ENCODE data around the gene TLE6.

DNA sequence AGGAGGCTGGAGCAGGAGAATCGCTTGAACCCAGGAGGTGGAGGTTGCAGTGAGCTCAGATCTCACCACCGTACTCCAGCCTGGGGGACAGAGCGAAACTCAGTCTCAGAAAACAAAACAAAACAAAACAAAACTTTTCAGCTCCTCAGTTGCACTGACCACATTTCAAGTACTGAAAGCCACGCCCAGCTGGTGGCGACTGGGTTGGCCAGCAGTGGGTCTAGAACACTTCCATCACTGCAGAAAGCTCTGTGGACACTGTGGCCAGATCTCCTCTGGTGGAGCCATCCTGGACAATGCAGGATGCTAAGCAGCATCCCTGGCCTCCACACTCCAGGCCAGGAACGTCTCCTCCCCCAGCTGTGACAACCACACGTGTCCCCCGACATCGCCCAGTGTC, 30.6 kb downstream of the TLE6 start:
- TF ChIP-seq, protein P1, sequence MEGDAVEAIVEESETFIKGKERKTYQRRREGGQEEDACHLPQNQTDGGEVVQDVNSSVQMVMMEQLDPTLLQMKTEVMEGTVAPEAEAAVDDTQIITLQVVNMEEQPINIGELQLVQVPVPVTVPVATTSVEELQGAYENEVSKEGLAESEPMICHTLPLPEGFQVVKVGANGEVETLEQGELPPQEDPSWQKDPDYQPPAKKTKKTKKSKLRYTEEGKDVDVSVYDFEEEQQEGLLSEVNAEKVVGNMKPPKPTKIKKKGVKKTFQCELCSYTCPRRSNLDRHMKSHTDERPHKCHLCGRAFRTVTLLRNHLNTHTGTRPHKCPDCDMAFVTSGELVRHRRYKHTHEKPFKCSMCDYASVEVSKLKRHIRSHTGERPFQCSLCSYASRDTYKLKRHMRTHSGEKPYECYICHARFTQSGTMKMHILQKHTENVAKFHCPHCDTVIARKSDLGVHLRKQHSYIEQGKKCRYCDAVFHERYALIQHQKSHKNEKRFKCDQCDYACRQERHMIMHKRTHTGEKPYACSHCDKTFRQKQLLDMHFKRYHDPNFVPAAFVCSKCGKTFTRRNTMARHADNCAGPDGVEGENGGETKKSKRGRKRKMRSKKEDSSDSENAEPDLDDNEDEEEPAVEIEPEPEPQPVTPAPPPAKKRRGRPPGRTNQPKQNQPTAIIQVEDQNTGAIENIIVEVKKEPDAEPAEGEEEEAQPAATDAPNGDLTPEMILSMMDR (IDR thresholded peaks at IDR 0.05): no peak
- no peak for TF ChIP-seq EP300 (IDR thresholded peaks at IDR 0.05)

All from ovary (tissue), 3 donors.